GM19438 (cell line): ENCODE measurements around the gene SYT11.
"Not testable (repeated sequence)": the region's sequence is repeated elsewhere in the genome, so short reads cannot be mapped to it uniquely, and the experiment has no call there.

Experiments
- ATAC-seq: cut with Tn5 transposase; IDR thresholded peaks from one replicate; pipeline ENCODE4 v1.9.1; 2021; ENCODE audit warnings: low read depth; ENCODE audit not compliant: unreplicated experiment

The SYT11 gene

GRCh38 chr1:155859234-155859829 is at the start of gene SYT11:
TSS of gene SYT11 (plus strand) at chr1:155859567. CDS start at chr1:155859762, 195 bp downstream.
- peak; percentile 54 for ATAC-seq

- no peak for ATAC-seq
These were observed 46.5 kb upstream of the SYT11 start for GRCh38 chr1:155812878-155813277.

- ATAC-seq = no peak
These were observed 45.7 kb upstream of the SYT11 start for GRCh38 chr1:155813672-155814071.

DNA sequence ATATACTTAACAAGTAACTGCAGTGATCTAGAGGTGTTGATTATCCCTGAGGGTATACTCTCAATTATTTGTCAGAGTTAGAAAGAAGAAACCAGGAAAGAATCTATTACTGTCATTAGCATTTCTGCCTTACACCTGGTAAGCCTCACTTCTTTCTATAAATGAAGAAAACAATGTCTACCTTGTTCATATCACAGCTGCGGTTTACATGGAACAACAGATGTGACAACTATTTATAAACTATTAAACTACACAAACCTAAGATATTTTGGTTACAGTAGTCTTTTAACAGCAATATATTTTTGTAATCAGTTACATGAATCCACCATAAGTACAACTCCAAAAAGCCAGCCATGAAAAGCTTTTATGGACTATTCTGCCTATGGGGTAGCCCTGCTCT is 43.0 kb upstream of the SYT11 start:
- ATAC-seq = no peak

- ATAC-seq = no peak
These were observed 31.9 kb upstream of the SYT11 start for GRCh38 chr1:155827450-155827849.

DNA sequence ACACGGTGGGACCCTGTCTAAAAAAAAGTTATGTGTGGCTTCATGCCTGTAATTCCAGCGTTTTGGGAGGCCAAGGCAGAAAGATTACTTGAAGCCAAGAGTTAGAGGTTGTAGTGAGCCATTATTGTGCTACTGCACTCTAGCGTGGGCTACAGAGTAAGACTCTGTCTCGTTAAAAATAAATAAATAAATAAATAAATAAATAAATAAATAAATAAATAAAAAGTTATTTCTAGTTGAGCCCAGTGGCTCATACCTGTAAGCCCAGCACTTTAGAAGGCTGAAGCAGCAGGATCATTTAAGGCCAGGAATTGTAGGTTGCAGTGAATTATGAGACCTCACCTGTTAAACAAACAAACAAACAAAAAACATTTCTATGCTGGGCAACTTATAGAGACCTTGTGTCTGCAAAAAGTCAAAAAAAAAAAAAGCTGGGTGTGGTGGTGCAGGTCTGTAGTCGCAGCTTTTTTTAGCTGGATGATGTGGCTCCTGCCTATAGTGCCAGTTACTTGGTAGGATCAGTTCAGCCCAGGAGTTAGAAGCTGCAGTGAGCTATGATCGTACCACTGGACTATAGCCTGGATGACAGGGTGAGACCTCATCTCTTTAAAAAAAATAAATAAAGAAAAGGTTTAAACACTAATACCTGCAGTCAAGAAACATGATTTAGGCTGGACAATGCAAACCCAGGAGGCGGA is 27.9 kb upstream of the SYT11 start:
- ATAC-seq = no peak

DNA sequence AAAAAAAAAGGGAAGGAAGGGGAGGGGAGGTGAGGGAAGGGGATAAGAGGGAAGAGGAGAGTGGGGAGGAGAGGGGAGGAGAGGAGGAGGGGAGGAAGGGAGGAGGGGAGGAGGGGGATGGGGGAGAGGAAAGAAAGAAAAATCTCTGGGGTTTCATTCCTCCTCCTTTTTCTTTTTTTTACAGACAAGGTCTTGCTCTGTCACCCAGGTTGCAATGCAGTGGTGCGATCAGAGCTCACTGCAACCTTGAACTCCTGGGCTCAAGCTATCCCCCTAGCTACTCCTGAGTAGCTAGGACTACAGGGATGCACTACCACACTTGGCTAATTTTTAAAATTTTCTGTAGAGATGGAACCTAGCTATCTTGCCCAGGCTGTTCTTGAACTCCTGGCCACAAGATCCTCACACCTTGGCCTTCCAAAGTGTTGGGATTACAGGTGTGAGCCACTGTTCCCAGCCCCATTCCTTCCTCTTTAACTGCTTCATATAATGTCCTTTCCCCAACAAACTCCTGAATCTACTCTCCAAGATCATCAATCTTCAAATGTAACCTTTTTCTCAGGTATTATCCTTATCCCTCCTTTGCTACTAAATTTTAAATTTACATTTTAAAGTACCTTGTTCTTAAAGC is 25.6 kb upstream of the SYT11 start:
- no peak for ATAC-seq

DNA sequence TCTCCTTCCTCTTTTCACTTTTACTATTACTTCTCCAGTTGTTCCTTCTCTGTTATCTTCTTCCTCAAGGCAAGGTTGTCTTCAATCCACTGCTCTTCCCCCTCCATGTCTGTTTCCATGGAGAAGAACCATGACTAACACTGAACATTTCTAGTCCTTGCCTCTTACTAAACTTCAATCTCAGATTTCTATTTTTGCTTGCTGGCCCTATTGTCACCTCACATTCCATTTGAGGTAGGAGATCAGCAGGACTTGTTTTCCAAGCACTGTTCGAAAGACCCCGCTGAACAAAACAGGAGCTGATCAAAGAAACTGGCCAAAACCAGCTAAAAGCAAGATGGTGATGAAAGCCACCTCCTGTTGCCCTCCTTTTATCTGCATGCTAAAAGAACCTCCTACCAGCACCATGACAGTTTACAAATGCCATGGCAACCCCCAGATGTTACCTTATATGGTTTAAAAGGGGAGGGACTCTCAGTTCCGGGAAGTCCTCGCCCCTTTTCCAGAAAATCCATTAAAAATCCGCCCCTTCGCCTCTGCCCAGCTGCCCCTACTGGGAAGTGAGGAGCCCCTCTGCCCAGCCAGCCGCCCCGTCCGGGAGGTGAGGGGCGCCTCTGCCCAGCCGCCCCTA is 25.0 kb upstream of the SYT11 start:
- ATAC-seq = no peak

- not testable (repeated sequence) for ATAC-seq
These were observed 24.4 kb upstream of the SYT11 start for GRCh38 chr1:155834927-155835399.

DNA sequence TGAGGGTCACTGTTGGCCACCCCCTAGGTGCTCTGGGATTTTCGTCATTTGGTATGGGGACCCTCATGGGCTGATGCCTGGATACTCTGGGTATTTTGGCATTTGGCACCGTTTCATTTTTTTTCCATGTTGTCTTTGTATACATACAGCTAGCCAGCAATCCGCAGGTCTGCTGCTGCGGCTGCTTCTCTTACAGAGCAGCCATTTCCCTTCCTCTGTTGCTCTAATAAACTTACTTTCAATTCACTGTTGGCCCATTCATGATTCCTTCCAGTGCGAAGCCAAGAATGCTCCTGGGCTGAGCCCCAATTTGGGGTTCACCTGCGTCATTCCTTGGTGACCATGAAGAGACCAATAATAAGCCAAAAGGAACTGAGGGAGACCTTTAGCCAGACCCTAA is 23.8 kb upstream of the SYT11 start:
- ATAC-seq = no peak

DNA sequence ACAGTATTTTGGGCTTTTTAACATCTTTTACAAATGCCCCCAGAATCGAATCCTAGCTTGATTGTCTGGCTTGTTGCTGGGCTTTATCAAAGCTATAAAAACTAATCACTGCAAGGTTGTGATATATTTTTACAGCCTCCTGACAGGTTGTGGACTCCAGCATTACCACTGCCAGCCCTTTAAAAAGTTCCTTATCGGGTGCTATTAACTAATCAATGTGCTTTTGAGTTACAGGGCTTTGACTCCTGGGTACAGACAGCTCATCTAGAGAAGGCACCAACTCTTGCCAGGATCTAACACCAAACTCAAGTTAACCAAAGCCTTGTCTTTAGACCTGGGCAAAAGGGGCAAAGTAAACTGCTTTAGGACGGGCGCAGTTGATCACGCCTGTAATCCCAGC is 19.0 kb upstream of the SYT11 start:
- ATAC-seq = no peak

DNA sequence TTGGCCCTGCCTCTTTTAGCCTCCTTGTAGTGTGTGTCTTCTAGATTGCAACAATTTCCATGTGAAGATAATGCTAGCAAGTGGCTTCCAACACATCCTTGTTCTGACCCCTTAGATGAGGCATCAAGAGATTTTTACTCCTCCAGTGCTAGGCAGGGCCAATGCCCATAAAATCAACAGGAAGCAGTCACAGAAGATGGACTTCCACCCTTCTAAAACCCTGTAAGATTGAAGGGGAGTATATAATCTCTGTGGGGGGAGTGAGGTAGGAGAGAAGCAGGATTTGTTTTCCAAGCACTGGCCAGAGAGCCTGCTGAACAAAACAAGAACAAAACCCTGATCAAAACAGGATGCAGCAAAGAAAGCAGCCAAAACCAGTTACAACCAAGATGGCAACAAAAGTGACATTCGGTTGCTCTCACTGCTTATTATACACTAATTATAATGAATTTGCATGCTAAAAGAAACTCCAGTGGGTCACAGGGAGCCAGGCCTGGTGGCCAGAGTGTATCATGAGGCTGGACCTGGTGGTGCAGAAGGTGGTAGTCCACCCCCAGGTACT is 14.4 kb upstream of the SYT11 start:
- ATAC-seq = no peak

DNA sequence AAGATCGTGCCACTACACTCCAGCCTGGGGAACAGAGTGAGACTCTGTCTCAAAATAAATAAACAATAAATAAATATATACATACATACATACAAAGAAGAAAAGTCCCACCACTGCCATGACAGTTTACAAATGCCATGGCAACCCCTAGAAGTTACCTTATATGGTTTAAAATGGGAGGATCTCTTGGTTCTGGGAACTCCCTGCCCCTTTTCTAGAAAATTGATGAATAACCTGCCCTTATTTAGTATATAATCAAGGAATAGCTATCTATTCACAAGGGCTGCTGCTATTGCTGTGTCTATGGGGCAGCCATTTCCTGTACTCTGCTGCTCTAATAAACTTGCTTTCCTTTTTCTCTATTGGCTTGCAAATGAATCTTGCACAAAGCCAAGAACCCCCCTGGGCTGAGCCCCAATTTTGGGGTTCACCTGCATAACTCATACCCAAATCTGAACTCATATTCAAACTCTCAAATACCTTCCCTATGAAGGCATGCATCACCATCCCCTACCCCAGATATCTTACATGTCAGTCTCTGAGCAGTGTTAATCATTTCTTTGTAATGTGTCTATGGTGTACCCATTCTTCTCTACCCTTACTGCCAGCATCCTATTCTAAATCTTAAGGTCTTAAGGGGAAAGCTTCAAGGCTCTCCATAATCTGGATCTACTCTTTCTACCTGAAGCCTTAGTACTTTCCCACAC is 11.4 kb upstream of the SYT11 start:
- ATAC-seq = no peak

DNA sequence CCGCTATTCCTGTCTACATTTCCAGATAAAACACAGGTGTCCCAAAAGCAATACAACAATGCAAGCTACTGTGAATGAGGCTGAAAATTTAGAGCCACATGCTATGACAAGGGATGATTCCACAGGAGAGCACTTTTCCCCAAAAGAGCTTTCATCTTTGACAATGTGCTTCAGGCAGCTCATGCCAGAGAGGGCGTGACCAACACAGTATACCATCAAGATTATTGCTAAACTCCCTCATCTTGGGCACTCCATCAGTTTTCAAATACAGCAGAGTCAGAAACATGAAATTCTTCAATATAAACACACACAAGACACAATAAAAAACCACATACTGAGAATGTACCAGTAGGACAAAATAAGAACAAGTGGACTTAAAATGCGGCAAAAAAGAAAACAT is 9.0 kb upstream of the SYT11 start:
- no peak for ATAC-seq

GRCh38 chr1:155856257-155856974 is 3.0 kb upstream of the SYT11 start:
- no peak for ATAC-seq

DNA sequence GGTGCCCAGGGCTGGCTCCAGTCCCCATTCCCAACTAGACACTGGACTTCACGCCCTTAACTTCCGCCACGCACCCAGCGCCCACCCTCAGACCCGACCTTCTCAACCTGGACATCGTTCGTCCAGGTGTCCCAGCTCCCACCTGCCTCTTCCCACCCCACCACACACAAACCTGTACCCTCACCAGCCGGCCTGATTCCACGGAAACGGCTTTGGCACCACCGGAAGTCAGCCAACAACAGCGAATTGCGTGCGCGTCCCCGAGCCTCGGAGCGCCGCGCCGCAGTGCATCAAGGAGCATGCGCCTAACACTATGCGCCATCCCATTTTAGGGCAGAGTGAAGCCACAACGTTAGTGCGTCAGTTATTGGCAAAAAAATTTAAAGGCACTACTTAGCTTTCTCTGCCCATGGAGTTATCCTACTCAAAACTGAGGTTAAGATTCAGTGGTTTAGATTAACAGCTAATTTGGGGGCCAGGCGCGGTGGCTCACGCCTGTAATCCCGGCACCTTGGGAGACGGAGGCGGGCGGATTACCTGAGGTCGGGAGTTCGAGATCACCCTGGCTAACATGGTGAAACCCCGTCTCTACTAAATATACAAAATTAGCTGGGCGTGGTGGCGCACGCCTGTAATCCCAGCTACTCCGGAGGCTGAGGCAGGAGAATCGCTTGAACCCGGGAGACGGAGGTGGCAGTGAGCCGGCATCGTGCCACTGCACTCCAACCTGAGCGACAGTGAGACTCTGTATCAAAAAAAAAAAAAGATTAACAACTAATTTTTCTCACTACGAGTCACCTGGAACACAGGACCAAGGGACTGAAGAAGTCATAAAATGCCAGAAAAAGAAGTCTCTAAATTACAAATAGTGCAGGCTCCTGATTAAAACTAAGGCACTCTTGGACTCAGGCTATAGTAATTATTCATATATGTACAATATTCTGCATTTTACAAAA is 2.1 kb upstream of the SYT11 start, which contains the start of gene GON4L:
TSS of gene GON4L (minus strand) at position 240 of the 956 bp plus-strand sequence. CDS start 3,434 bp downstream, outside the sequence.
- peak; percentile 37 for ATAC-seq

- ATAC-seq = no peak
These were observed 550 bp upstream of the SYT11 start for GRCh38 chr1:155858800-155859233.
